H9 (cell line): ENCODE results near the gene CDCP2. TPM values are rescaled to one million over a fixed set of nuclear protein-coding genes. Genes with fewer than 3 reads are reported as not detected.

Source experiments
- DNase-seq: peaks from one replicate; pipeline ENCODE4 v3.0.0-alpha.2; 2017
- H2AFZ ChIP-seq: one replicate; pipeline ENCODE4 v1.6.1; 2013; ENCODE audit warnings: mild to moderate bottlenecking, low read length, control low read depth, moderate library complexity
- H2AK5ac ChIP-seq: 2 replicates; pipeline ENCODE4 v1.6.1; 2013; ENCODE audit warnings: low read length, control low read depth, mixed read lengths; ENCODE audit not compliant: insufficient read length
- H2BK120ac ChIP-seq: one replicate; pipeline ENCODE4 v1.6.1; 2013; ENCODE audit warnings: low read depth, mild to moderate bottlenecking, low read length, control low read depth, inconsistent platforms; ENCODE audit not compliant: poor library complexity, severe bottlenecking
- H2BK12ac ChIP-seq: 2 replicates; pipeline ENCODE4 v1.6.1; 2013; ENCODE audit warnings: low read length, control low read depth, mixed read lengths, low read depth; ENCODE audit not compliant: insufficient read length
- H2BK15ac ChIP-seq: 2 replicates; pipeline ENCODE4 v1.6.1; 2013; ENCODE audit warnings: low read depth, low read length, control low read depth
- H2BK20ac ChIP-seq: one replicate; pipeline ENCODE4 v1.6.1; 2013; ENCODE audit warnings: low read depth, mild to moderate bottlenecking, low read length, control low read depth, inconsistent platforms; ENCODE audit not compliant: poor library complexity, severe bottlenecking
- H2BK5ac ChIP-seq: 2 replicates; pipeline ENCODE4 v1.6.1; 2013; ENCODE audit warnings: low read length, control low read depth, mixed read lengths; ENCODE audit not compliant: insufficient read length
- H3K14ac ChIP-seq: 2 replicates; pipeline ENCODE4 v1.6.1; 2013; ENCODE audit warnings: low read length, control low read depth; ENCODE audit not compliant: insufficient read depth
- H3K18ac ChIP-seq: 2 replicates; pipeline ENCODE4 v1.6.1; 2013; ENCODE audit warnings: low read depth, mild to moderate bottlenecking, mixed read lengths, low read length, control low read depth; ENCODE audit not compliant: insufficient read length
- H3K23ac ChIP-seq: 2 replicates; pipeline ENCODE4 v1.6.1; 2013; ENCODE audit warnings: low read length, control low read depth, mixed read lengths, low read depth; ENCODE audit not compliant: insufficient read length
- H3K23me2 ChIP-seq: 2 replicates; pipeline ENCODE4 v1.6.1; 2013; ENCODE audit warnings: low read depth, mild to moderate bottlenecking, mixed read lengths, low read length, control low read depth; ENCODE audit not compliant: insufficient read length, poor library complexity, severe bottlenecking
- H3K27ac ChIP-seq: 2 replicates; pipeline ENCODE4 v1.5.1; 2013; ENCODE audit warnings: low read length, control low read depth, mixed read lengths, low read depth; ENCODE audit not compliant: insufficient read length
- H3K27me3 ChIP-seq: 2 replicates; pipeline ENCODE4 v1.6.1; 2013; ENCODE audit warnings: low read length, control low read depth, inconsistent platforms; ENCODE audit not compliant: insufficient read depth
- H3K4ac ChIP-seq: 2 replicates; pipeline ENCODE4 v1.6.1; 2013; ENCODE audit warnings: low read depth, mild to moderate bottlenecking, control low read depth, inconsistent platforms, low read length, moderate library complexity
- H3K4me1 ChIP-seq: 2 replicates; pipeline ENCODE4 v1.6.1; 2013; ENCODE audit warnings: low read length, control low read depth, inconsistent platforms; ENCODE audit not compliant: insufficient read depth
- H3K4me2 ChIP-seq: 2 replicates; pipeline ENCODE4 v1.6.1; 2013; ENCODE audit warnings: low read length, control low read depth, mixed read lengths; ENCODE audit not compliant: insufficient read length, insufficient read depth
- H3K56ac ChIP-seq: 2 replicates; pipeline ENCODE4 v1.6.1; 2013; ENCODE audit warnings: low read depth, mild to moderate bottlenecking, mixed read lengths, low read length, control low read depth; ENCODE audit not compliant: insufficient read length
- H3K79me1 ChIP-seq: 2 replicates; pipeline ENCODE4 v1.6.1; 2013; ENCODE audit warnings: low read depth, mild to moderate bottlenecking, moderate library complexity, low read length, control low read depth, inconsistent platforms; ENCODE audit not compliant: insufficient read depth, poor library complexity, severe bottlenecking
- H3K79me2 ChIP-seq: 2 replicates; pipeline ENCODE4 v1.6.1; 2013; ENCODE audit warnings: low read length, control low read depth, inconsistent platforms; ENCODE audit not compliant: insufficient read depth
- H3K9ac ChIP-seq: 2 replicates; pipeline ENCODE4 v1.6.1; 2013; ENCODE audit warnings: low read length, control low read depth, mixed read lengths; ENCODE audit not compliant: insufficient read length; ENCODE audit errors: extremely low read depth
- H3K9me3 ChIP-seq: one replicate; pipeline ENCODE4 v1.6.1; 2013; ENCODE audit warnings: low read depth, low read length, inconsistent platforms; ENCODE audit not compliant: control insufficient read depth
- H3T11ph ChIP-seq: one replicate; pipeline ENCODE4 v1.6.1; 2013; ENCODE audit warnings: mild to moderate bottlenecking, low read length, control low read depth, inconsistent platforms
- H4K20me1 ChIP-seq: one replicate; pipeline ENCODE4 v1.6.1; 2013; ENCODE audit not compliant: control insufficient read depth, insufficient read length, insufficient read depth
- H4K5ac ChIP-seq: 2 replicates; pipeline ENCODE4 v1.6.1; 2013; ENCODE audit warnings: low read depth, mild to moderate bottlenecking, mixed read lengths, low read length, control low read depth; ENCODE audit not compliant: insufficient read length
- H4K8ac ChIP-seq: replicated peaks from 2 replicates; pipeline ENCODE4 v1.6.1; 2013; ENCODE audit warnings: low read length, control low read depth, mixed read lengths, low read depth; ENCODE audit not compliant: insufficient read length
- H4K91ac ChIP-seq: 2 replicates; pipeline ENCODE4 v1.6.1; 2013; ENCODE audit warnings: low read depth, mild to moderate bottlenecking, moderate library complexity, mixed read lengths, low read length, control low read depth; ENCODE audit not compliant: insufficient read length
- H3K27ac Mint-ChIP-seq, 3 experiments: 2 replicates in 2 of 3; 3 replicates in 1 of 3; pipeline ENCODE4 v1.8.0; 2020 to 2021; ENCODE audit warnings: mixed read lengths in 3 of 3, mild to moderate bottlenecking in 1 of 3, moderate library complexity in 1 of 3
- H3K27me3 Mint-ChIP-seq: 2 replicates; pipeline ENCODE4 v1.8.0; 2021; ENCODE audit warnings: low read depth, mild to moderate bottlenecking, moderate library complexity, mixed read lengths
- H3K36me3 Mint-ChIP-seq, 3 experiments: 2 replicates in 2 of 3; 3 replicates in 1 of 3; pipeline ENCODE4 v1.8.0; 2020 to 2021; ENCODE audit warnings: low read depth in 3 of 3, mixed read lengths in 3 of 3; ENCODE audit not compliant: insufficient read depth in 1 of 3
- H3K4me1 Mint-ChIP-seq, 2 experiments: 2 replicates each; pipeline ENCODE4 v1.8.0; 2020; ENCODE audit warnings: mixed read lengths in 2 of 2
- H3K4me3 Mint-ChIP-seq, 2 experiments: 2 replicates in 1 of 2; 3 replicates in 1 of 2; pipeline ENCODE4 v1.8.0; 2020 to 2021; ENCODE audit warnings: mild to moderate bottlenecking in 2 of 2, mixed read lengths in 2 of 2, moderate library complexity in 1 of 2
- H3K9me3 Mint-ChIP-seq, 2 experiments: 2 replicates in 1 of 2; 3 replicates in 1 of 2; pipeline ENCODE4 v1.8.0; 2020; ENCODE audit warnings: mild to moderate bottlenecking in 2 of 2, mixed read lengths in 2 of 2, moderate library complexity in 1 of 2
- WGBS: extraction: QIAGEN DNeasy Blood & Tissue Kit; methylation state at CpG from one replicate; pipeline ENCODE4 v1.1.7; 2013; ENCODE audit warnings: missing lambda C conversion rate, low lambda C conversion rate, mixed read lengths; ENCODE audit not compliant: insufficient read length; ENCODE audit errors: extremely low coverage; 5-methylcytosine and 5-hydroxymethylcytosine counted together
- total RNA-seq: library from RNA; stranded (reverse); gene quantifications from 2 replicates; pipeline ENCODE4 v1.2.1, GENCODE V29; 2021
- TF ChIP-seq, protein P1 (sequence below): fragments of 200-600 bp; sonication (generic); conservative IDR thresholded peaks from 3 replicates; pipeline ENCODE4 v1.8.0; 2021; ENCODE audit warnings: antibody characterized with exemption, mild to moderate bottlenecking

Gene CDCP2
- total RNA-seq, 1 experiment from 2014 or later, result not detected

DNA sequence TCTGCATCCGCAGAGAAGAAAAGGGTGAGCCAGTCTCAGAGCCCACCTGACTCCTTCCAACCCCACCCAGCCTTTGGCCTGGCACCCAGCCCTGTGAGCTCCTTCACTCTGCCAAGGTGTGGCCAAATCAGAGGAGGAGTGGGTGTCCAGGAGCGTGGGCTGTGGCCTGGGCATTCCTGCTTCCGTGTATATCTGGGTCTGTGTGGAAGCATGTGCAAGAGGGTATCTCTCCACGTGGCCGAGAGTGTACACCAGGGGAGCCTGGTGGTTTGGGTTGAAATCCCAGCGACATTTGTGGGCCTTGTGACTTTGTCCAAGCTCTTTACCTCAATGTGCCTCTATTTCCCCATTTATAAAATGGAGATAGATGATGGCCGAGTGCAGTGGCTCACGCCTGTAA lies 29.8 kb downstream of the CDCP2 start:
- TF ChIP-seq, protein P1, sequence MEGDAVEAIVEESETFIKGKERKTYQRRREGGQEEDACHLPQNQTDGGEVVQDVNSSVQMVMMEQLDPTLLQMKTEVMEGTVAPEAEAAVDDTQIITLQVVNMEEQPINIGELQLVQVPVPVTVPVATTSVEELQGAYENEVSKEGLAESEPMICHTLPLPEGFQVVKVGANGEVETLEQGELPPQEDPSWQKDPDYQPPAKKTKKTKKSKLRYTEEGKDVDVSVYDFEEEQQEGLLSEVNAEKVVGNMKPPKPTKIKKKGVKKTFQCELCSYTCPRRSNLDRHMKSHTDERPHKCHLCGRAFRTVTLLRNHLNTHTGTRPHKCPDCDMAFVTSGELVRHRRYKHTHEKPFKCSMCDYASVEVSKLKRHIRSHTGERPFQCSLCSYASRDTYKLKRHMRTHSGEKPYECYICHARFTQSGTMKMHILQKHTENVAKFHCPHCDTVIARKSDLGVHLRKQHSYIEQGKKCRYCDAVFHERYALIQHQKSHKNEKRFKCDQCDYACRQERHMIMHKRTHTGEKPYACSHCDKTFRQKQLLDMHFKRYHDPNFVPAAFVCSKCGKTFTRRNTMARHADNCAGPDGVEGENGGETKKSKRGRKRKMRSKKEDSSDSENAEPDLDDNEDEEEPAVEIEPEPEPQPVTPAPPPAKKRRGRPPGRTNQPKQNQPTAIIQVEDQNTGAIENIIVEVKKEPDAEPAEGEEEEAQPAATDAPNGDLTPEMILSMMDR, result no peak
- Histone ChIP-seq H2BK15ac (no peak overlapping the region), H3K18ac (no peak overlapping the region), H2BK5ac (no peak overlapping the region), H3K23me2 (no peaks in the 10 kb centered on the region), H3K4ac (no peak overlapping the region), H3K23ac (no peak overlapping the region), H2BK120ac (no peak overlapping the region), H4K20me1 (peaks cover 5% of the 10 kb centered on the region), H3K27me3 (no peaks in the 10 kb centered on the region; the same call in 1 of the 2 replicates), H2AK5ac (no peak overlapping the region), H3K9me3 (no peaks in the 10 kb centered on the region), H3K14ac (no peak overlapping the region), H3K79me1 (no peaks in the 10 kb centered on the region), H2AFZ (no peak overlapping the region), H4K5ac (no peak overlapping the region), H3K4me2 (no peak overlapping the region), H3T11ph (no peak overlapping the region), H3K9ac (no peak overlapping the region), H3K4me1 (no peaks in the 10 kb centered on the region), H2BK20ac (no peak overlapping the region), H4K8ac (no peak overlapping the region), H3K27ac (no peak overlapping the region), H2BK12ac (no peak overlapping the region), H3K56ac (no peak overlapping the region), H4K91ac (no peak overlapping the region), H3K79me2 (no peaks in the 10 kb centered on the region)
- Mint-ChIP-seq H3K9me3 (no peaks in the 10 kb centered on the region), H3K27me3 (peaks cover 21% of the 10 kb centered on the region), H3K36me3 (no peaks in the 10 kb centered on the region), H3K4me3 (no peak overlapping the region; a peak in 1 of 5 replicates), H3K27ac (no peak overlapping the region), H3K4me1 (peaks cover 20 to 22% of the 10 kb centered on the region in 2 experiments)
- no CpG with 5 or more reads among the region's 8 CpGs for WGBS
- DNase-seq, result no peak
